Stimulated activated CD8-positive, alpha-beta memory T cell treated with anti-CD3 and anti-CD28 coated beads, Interleukin-15, amount 100 ng/mL, for 48 hours (primary cell): ENCODE results near the gene GPR150.

Experiments used
- DNase-seq, 2 donors: peaks; one replicate each; pipeline ENCODE4 v3.0.0-alpha.2; 2020; ENCODE audit warnings: low read depth in 2 of 2

Gene GPR150

DNA sequence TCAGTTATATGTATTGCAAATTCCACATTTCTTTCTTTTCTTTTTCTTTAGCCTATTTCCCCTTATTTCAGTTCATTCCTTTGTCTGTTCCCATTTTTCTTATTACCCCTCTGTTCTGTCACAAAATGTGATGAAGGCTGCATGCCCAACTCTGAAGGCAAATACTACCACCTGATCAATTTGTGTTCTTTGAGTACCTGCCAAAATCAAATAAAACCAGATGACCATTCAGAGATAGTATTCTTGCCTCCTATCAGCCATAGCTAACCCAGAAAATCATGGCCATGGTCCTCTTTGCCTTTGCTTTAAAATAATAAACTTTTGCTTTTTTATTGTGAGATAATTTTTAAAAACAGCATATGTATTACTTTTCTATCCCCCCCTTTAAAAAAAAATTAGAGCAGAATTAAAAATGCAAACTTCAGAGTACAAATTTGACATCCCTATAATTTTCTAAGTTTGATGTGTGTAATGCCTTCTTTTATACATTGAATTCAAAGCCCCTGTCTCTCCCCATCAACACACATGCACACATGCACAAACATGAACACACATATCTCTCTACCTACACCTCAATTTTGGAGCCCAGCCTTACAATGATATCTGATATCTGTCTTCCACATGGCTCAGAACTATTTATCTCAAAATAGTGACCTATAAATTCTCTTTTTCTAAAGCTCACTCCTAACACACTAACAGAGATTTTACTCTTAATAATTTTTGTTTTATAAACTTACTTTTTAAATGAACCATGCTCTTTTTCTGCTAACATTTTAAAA lies 30.1 kb downstream of the GPR150 start:
- no peak for DNase-seq

DNA sequence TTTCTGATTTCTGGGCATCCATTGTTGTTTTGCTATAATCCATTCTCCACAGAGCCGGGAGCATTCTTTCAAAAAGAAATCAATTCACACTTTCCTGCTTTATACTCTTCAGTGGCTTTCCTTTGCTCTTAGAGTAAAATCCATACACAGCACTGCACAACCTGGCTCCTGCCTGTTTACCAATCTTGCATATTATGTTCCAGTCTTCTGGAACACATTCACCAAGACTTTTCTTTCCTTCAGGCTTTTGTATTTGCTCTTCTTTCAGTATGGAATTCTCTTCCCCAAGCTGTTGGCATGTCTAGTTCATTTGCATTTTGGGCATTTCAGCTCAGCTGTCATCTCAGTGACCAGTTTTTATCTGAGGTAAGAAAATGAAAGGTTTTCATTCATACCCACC lies 33.0 kb downstream of the GPR150 start:
- DNase-seq = no peak

DNA sequence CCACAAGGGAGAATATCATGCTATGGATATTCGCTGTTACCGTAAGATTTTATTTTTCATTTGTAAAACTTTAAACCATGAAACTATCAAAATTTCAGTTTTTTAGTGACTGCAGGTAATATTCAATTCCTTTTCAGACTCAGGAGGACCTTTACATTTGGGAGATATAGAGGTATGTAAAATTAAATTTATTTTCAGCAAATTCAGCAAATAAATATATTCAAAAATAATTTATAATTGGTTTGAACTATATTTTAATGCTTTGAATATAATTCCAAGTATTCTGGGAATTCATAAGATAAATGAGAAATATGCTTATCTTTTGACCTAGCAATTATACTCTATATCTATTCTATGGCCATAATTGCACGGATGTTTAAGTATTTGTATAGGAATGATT lies 34.3 kb downstream of the GPR150 start:
- DNase-seq = no peak

DNA sequence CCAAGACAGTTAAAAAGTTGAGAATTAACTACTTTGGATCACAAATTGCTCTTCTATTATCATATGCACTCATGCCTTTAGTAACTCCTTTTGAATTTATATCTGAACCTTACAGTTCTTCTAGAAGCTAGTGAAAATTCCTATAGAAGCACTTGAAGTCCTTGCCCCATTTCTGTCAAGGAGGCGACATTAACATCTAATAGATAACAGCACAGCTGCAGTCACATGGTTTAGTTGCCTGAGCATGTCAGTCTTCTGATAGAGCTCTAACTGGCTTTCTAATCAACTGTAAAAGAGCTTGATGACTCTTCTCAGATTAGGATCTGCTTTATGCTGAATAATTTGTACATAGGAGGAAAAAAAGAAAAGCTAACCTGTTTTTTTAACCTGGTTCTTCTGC lies 35.7 kb downstream of the GPR150 start:
- no peak for DNase-seq

DNA sequence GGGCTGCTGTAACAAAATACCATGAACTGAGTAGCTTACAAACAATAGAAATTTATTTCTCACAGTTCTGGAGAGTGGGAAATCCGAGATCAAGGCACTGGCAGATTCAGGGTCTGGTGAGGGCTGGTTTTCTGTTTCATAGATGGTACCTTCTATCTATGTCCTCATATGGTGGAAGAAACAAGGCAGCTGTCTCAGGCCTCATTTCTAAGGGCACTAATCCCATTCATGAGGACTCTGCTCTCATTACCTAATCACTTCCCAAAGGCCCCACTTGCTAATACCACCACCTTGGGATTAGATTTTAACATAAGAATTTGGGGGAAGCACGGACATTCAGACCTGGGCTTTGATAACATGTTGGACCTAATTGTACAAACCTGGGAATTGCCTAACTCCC lies 40.2 kb downstream of the GPR150 start:
- no peak for DNase-seq

DNA sequence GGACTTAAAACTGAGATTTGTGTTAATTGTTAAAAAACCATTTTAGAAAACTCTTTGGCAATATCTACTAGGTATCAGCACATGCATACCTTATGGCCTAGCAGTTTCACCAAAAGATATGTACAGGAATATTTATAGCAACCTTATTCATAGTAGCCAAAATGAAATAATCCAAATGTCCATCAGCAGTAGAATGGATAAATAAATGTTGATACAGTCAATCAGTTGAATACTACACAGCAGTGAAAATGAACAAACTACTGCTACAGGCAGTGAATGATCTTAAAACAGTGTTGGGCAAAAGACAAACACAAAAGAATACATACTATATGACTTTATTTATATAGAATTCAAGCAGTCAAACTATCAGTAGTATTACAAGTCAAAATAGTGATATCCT lies 43.1 kb downstream of the GPR150 start:
- no peak for DNase-seq

DNA sequence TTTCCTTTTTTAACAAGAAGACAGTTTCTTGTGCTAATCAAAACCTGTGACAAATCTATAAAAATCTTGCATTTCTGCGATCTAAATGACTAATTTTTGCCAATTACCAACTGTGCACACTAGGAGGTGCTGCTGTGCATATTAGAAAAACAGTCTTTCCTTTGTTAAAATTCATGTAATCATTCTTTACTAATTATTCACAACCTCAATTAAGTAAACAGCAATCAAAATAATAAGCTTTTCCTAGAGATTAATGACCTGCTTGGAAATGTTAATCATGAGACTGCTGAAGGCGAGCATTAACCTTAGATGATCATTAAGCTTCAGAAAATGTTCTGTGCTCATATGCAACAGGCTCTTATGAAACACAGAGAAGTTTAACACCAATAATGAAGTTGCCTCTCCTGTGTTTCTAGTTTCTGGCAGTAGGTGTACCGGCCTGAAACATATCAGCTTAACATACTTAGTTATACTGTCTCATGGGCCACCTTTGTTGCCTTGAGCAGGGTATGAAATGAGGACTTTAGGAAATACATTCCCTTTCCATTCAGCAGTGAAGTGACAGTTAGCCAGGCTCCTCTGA lies 44.4 kb downstream of the GPR150 start:
- no peak for DNase-seq

DNA sequence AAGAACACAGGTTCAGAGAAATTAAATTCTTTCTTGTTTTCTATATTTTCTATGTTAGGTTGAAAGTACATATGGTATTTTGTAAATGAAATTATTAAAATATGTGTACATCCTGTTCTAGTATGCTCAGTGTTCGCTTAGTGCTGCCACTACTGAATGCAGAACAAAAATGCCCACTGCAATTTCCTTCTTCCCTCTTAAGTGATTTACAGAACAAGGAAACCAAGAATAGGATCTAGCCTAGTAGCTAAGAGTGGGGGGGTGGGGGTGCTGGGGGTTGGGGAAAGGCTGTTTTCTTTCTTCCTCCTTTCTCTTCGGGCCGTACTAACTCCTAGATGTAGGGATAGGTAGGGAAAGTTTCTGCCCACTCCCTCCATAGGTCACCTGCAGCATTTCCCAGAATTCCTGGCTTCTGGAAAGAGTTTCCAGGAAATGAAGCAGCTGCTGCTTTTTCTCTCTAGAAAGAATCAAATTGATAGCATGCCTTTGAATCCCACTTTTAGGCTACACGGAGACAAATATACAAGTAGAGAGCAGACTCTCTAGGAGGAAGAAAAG lies 47.3 kb downstream of the GPR150 start:
- DNase-seq = no peak

DNA sequence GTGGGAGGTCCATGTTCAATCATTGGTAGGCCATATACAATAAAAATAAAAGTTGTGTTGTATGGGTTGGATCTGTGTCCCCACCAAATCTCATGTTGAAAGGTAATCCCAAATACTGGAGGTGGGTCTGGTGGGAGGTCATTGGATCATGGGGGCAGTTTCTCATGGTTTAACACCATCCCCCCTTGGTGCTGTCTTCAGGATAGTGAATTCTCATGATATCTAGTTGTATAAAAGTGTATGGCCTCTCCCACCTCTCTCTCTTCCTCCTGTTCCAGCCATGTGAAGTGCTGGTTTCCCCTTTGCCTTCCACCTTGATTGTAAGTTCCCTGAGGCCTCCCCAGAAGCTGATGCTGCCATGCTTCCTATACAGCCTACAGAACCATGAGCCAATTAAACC lies 47.8 kb downstream of the GPR150 start:
- no peak for DNase-seq

DNA sequence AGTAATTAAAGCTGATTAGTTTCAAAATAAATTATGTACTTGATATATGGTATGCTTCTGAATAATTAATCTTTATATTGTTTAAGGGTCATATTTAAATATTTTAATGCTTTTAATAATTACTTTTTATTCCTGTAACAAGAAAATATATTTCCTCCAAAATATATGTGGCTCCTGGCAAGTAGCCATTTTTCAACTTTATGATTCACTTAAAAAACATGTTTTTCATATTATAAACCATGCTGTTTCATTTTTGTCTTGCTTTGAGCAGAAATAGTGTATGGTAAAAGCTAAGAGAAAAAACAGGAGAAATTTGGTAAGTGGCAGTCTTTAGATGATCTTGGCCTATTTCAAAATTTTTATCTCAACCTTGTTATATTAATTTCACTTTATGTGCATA lies 48.3 kb downstream of the GPR150 start:
- DNase-seq = no peak

DNA sequence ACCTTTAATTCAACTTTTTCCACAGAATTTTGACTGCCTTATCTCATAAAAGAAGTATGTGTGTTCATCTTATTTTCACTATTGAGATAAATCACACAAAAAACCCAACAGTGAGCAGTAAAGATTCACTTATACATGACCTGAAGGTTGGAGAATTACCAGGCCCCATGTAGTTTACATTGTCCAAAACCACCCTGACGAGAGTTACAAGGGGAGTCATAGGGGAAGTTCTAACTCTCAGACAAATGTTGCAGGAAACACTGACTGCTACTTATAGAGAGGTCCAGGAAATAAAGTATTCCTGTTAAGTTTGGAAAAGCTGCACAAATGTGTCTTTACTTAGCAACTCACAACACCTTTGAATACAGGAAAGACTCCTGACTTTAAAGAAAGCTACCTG lies 48.8 kb downstream of the GPR150 start:
- DNase-seq = no peak

DNA sequence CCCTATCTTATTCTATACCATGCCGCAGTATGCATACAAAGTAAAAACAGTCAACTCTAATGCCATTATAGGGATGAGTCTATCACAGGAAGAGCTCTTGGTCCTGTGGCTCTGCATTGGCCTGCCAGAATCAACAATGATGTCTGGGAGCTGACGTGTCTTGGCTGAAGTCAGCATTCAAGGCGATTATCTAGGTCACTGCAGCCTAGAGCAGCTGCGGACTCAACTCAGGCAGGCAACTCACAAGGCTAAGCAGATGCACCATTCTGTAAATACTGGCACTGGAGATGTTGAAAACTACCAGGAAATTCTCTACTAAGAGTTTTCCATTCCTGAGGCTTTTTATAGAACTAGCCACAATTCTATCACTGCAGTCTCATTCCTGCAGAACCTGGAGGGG lies 49.7 kb downstream of the GPR150 start:
- no peak for DNase-seq

DNA sequence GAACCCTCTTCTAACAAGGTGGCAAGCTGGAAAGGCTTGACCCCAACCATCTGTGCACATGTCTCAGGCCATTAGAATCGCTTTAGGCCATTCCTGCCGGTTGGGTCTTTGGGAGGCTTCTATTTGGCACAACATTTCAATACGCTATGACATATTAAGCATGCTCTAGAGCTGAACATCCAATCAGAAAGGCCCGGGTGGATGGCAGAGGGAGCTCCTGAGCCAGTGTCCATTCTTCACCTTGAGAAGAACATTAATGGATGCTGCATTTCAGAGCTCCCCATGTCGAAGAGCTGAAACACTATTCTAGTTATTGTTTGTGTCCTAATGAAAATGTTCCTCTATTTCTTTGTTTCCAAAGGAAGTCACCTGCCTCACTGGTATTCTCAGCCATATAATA lies 50.1 kb downstream of the GPR150 start:
- DNase-seq = no peak

DNA sequence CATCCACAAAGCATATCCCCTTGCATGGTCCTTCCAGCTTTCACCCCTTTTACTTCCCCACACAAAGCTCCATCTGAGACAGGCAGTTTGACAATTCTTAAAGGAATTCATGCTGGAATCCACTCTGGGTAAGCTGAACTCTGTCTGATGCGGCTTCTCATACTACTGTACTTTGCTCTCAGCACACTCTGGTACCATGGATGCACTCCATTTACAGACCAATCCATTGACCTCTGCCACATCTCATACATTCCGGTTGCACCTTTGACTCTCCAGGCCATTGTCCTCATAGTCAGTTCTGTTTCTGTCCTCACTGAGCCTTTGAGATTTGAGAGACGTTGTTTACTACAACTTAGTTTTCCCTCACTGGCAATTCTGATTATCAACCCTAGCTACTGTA lies 50.7 kb downstream of the GPR150 start:
- no peak for DNase-seq
